Activated CD8-positive, alpha-beta memory T cell treated with anti-CD3 and anti-CD28 coated beads for 36 hours (primary cell): ENCODE measurements around the gene SLC39A1. TPM values are rescaled to one million over a fixed set of nuclear protein-coding genes. Genes with fewer than 3 reads are reported as not detected.

Source experiments
- CTCF ChIA-PET: fragments of 350-600 bp; sonication (Branson Sonifier 250); formaldehyde crosslinking; loops from one replicate; lab custom pipeline; 2021; ENCODE audit warnings: antibody characterized with exemption; lab: Charles Lee
- POLR2A ChIA-PET: fragments of 350-600 bp; sonication (Branson Sonifier 250); formaldehyde crosslinking; loops from one replicate; lab custom pipeline; 2021; ENCODE audit warnings: antibody characterized with exemption; lab: Charles Lee
- total RNA-seq, 2 experiments: library from RNA; stranded (reverse); gene quantifications; one replicate each; pipeline ENCODE4 v1.2.3, GENCODE V29; 2021

SLC39A1 gene
- total RNA-seq, 2 experiments from 2014 or later, result 82.4 to 84.8 TPM

- POLR2A ChIA-PET, result interaction anchor here (0.9 to 2.2 kb wide), 4 partner anchors 15 to 39 kb away, joined by 8 to 21 read pairs (median 9); partner anchors contain the start of genes DENND4B, GATAD2B, JTB and RPS27
- CTCF ChIA-PET, result interaction anchor here (0.9 to 2.5 kb wide), 6 partner anchors 8 to 24 kb away, joined by 3 to 18 read pairs (median 4); partner anchors contain the start of genes DENND4B, JTB and RAB13
Measured at GRCh38 chr1:153962088-153963029, 978 bp downstream of the SLC39A1 start.

- POLR2A ChIA-PET, result no interaction called here
- CTCF ChIA-PET, result no interaction called here
Measured at GRCh38 chr1:153961421-153961820, 1.9 kb downstream of the SLC39A1 start.

- POLR2A ChIA-PET, result no interaction called here
- CTCF ChIA-PET, result no interaction called here
Measured at GRCh38 chr1:153960206-153960605, 3.1 kb downstream of the SLC39A1 start.

GRCh38 chr1:153959454-153959853 is 3.9 kb downstream of the SLC39A1 start:
- ChIA-PET POLR2A (no interaction called here), CTCF (interaction anchor here (1.5 to 1.6 kb wide), 2 partner anchors 9 to 19 kb away, joined by 4 to 5 read pairs; partner anchors contain the start of gene JTB)

GRCh38 chr1:153958961-153959260 is 4.4 kb downstream of the SLC39A1 start:
- POLR2A ChIA-PET, result interaction anchor here (1.0 to 3.6 kb wide), 3 partner anchors 9 to 13 kb away, joined by 3 to 22 read pairs (median 8); partner anchors contain the start of genes CREB3L4 and DENND4B
- CTCF ChIA-PET, result interaction anchor here (1.5 to 2.1 kb wide), 4 partner anchors 8 to 19 kb away, joined by 4 to 8 read pairs (median 6); partner anchors contain the start of genes CREB3L4, DENND4B and JTB

GRCh38 chr1:153958111-153958960 is 5.0 kb downstream of the SLC39A1 start, which contains the start of gene CRTC2:
TSS of gene CRTC2 (minus strand) at chr1:153958612. CDS start at chr1:153958497, 115 bp downstream.
- CTCF ChIA-PET, result interaction anchor here (0.6 to 2.1 kb wide), 7 partner anchors 8 to 298 kb away, joined by 3 to 8 read pairs (median 4); partner anchors contain the start of genes CREB3L4, DENND4B, JTB and RAB13
- POLR2A ChIA-PET, result interaction anchor here (0.6 to 3.6 kb wide), 5 partner anchors 8 to 229 kb away, joined by 3 to 22 read pairs (median 5); partner anchors contain the start of genes CREB3L4 and DENND4B

- ChIA-PET POLR2A (interaction anchor here (0.8 to 3.6 kb wide), 5 partner anchors 9 to 33 kb away, joined by 3 to 22 read pairs (median 5); partner anchors contain the start of gene DENND4B), CTCF (interaction anchor here (0.6 to 2.1 kb wide), 5 partner anchors 10 to 297 kb away, joined by 3 to 8 read pairs (median 4); partner anchors contain the start of genes CREB3L4, DENND4B and RAB13)
Measured at GRCh38 chr1:153957744-153958110, 5.6 kb downstream of the SLC39A1 start.

GRCh38 chr1:153956997-153957715 is 6.2 kb downstream of the SLC39A1 start:
- ChIA-PET CTCF (interaction anchor here (0.6 to 2.4 kb wide), 7 partner anchors 9 to 297 kb away, joined by 3 to 12 read pairs (median 6); partner anchors contain the start of genes CREB3L4 and DENND4B), POLR2A (interaction anchor here (0.8 to 3.6 kb wide), 5 partner anchors 9 to 33 kb away, joined by 5 to 22 read pairs (median 5); partner anchors contain the start of genes DENND4B and JTB)

- ChIA-PET CTCF (interaction anchor here (0.6 to 2.4 kb wide), 3 partner anchors 8 to 50 kb away, joined by 3 to 12 read pairs (median 5); partner anchors contain the start of genes DENND4B and SLC39A1), POLR2A (no interaction called here)
Measured at GRCh38 chr1:153954826-153955225, 8.5 kb downstream of the SLC39A1 start.

- POLR2A ChIA-PET, result no interaction called here
- CTCF ChIA-PET, result interaction anchor here (0.6 to 1.6 kb wide), 3 partner anchors 9 to 45 kb away, joined by 3 to 6 read pairs (median 5); partner anchors contain the start of genes CREB3L4 and SLC39A1
Measured at GRCh38 chr1:153953859-153954365, 9.4 kb downstream of the SLC39A1 start.

GRCh38 chr1:153951801-153952200 is 11.5 kb downstream of the SLC39A1 start:
- POLR2A ChIA-PET, result no interaction called here
- CTCF ChIA-PET, result interaction anchor here (1.4 kb wide), 1 partner anchor 11 kb away, joined by 3 read pairs; no protein-coding TSS in a partner anchor

GRCh38 chr1:153951183-153951582 is 12.2 kb downstream of the SLC39A1 start:
- ChIA-PET POLR2A (no interaction called here), CTCF (interaction anchor here (1.4 kb wide), 1 partner anchor 10 kb away, joined by 3 read pairs; no protein-coding TSS in a partner anchor)

- ChIA-PET CTCF (interaction anchor here (0.6 to 4.2 kb wide), 23 partner anchors 9 to 269 kb away, joined by 3 to 31 read pairs (median 5); partner anchors contain the start of genes CREB3L4, CRTC2, GATAD2B and JTB), POLR2A (interaction anchor here (0.5 to 3.5 kb wide), 12 partner anchors 11 to 307 kb away, joined by 3 to 32 read pairs (median 8); partner anchors contain the start of genes CRTC2, GATAD2B, JTB and SLC39A1)
Measured at GRCh38 chr1:153946622-153947241, 16.6 kb downstream of the SLC39A1 start, which contains the start of gene DENND4B. TSS of gene DENND4B (minus strand) at chr1:153946718. CDS start at chr1:153944374, 2,344 bp downstream.

GRCh38 chr1:153945795-153946621 is 17.3 kb downstream of the SLC39A1 start:
- ChIA-PET CTCF (interaction anchor here (0.6 to 4.2 kb wide), 25 partner anchors 10 to 154 kb away, joined by 3 to 31 read pairs (median 5); partner anchors contain the start of genes CREB3L4, CRTC2, GATAD2B and JTB), POLR2A (interaction anchor here (0.5 to 3.5 kb wide), 14 partner anchors 11 to 306 kb away, joined by 3 to 32 read pairs (median 6); partner anchors contain the start of genes CREB3L4, CRTC2, GATAD2B and JTB)
